Breast epithelium (tissue), 3 donors: Measurements from ENCODE around the gene CST3.

ENCODE experiments used
- POLR2A ChIP-seq: fragments of 450-650 bp; IDR thresholded peaks from one replicate; pipeline ENCODE4 v1.6.1; 2016; ENCODE audit warnings: antibody characterized with exemption, mild to moderate bottlenecking, moderate library complexity
- POLR2AphosphoS5 ChIP-seq, 3 donors: sonication (generic); formaldehyde crosslinking; IDR thresholded peaks; one replicate each; pipeline ENCODE4 v1.6.1; 2017; ENCODE audit warnings: antibody characterized with exemption in 3 of 3
- TF ChIP-seq, protein P1 (sequence below), 3 donors: fragments of 450-650 bp; IDR thresholded peaks; one replicate each; pipeline ENCODE4 v1.5.1; 2016 to 2017; ENCODE audit warnings: antibody characterized with exemption in 3 of 3, mild to moderate bottlenecking in 3 of 3, moderate library complexity in 3 of 3

DNA sequence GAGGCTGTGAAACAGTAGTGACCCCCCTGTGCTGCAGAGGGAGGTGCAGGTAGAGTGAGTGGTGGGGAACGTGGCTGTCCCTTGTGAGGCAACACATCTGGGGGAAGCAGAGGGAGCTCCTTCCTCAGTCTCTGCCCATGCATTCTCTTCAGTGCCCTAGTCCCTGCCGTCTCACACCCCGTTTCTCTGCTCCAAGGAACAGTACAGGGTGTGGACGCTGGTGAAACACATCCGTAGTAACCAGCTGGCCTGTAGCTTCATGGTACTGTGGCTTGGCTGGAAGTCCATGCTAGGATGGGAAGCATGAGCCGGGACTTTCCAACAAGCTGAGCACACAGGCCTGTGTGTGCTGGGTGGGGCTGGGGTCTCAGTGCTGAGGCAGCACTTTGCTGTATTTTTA, 25.4 kb upstream of the CST3 start:
- TF ChIP-seq POLR2A (no peak), POLR2AphosphoS5 (IDR thresholded peaks at IDR 0.05) (no peak)
- TF ChIP-seq, protein P1, sequence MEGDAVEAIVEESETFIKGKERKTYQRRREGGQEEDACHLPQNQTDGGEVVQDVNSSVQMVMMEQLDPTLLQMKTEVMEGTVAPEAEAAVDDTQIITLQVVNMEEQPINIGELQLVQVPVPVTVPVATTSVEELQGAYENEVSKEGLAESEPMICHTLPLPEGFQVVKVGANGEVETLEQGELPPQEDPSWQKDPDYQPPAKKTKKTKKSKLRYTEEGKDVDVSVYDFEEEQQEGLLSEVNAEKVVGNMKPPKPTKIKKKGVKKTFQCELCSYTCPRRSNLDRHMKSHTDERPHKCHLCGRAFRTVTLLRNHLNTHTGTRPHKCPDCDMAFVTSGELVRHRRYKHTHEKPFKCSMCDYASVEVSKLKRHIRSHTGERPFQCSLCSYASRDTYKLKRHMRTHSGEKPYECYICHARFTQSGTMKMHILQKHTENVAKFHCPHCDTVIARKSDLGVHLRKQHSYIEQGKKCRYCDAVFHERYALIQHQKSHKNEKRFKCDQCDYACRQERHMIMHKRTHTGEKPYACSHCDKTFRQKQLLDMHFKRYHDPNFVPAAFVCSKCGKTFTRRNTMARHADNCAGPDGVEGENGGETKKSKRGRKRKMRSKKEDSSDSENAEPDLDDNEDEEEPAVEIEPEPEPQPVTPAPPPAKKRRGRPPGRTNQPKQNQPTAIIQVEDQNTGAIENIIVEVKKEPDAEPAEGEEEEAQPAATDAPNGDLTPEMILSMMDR (IDR thresholded peaks at IDR 0.05) = no peak
